Ishikawa (cell line): ENCODE results near the gene FAM78A.

Experiments used
- EGR1 ChIP-seq: IDR thresholded peaks from 2 replicates; pipeline ENCODE4 v1.6.1; 2012
- NFIC ChIP-seq: IDR thresholded peaks from 2 replicates; pipeline ENCODE4 v1.6.1; 2012

DNA sequence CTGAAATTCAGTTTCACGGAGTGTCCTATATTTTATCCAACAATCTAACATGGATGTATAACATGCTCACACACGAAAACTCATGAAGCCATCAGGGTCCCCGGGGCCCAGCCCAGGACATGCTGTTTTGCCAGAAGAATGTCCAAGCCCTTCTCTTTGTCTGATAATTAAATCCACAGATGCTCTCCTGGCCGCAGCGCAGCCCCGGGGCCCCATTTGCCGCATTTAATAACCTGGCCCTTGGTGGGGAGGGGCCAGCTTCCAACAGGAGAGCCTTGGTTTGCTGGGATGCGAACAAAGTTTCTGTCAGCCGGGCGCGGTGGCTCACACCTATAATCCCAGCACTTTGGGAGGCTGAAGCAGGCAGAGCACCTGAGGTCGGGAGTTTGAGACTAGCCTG lies 43.2 kb upstream of the FAM78A start:
- no peak for TF ChIP-seq NFIC
- TF ChIP-seq EGR1 = no peak
